ENCODE measurements around the gene ARHGEF2.
"Not testable (repeated sequence)": the region's sequence is repeated elsewhere in the genome, so short reads cannot be mapped to it uniquely, and the experiment has no call there.

The ARHGEF2 gene

DNA sequence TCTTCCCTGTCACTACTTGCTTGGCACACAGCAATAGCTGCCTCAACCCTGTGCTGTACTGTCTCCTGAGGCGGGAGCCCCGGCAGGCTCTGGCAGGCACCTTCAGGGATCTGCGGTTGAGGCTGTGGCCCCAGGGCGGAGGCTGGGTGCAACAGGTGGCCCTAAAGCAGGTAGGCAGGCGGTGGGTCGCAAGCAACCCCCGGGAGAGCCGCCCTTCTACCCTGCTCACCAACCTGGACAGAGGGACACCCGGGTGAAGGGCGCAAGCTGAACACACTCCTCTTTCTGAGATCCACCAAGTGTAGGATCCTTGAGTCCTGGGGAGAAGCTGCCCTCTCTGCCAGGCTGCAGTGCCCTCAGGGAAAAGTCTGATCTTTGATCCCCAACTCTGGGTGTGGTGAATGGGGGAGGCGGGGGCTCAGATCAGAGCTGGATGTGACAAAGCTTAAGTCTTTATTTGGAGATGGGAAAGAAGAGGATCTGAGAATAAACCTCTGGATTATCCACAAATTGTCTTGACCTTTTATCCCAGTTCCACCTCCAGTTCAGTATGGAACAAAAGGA lies 35.7 kb downstream of the ARHGEF2 start:
- no peak for DNase-seq (ENCODE audit: low read depth in 2 of 2)

DNA sequence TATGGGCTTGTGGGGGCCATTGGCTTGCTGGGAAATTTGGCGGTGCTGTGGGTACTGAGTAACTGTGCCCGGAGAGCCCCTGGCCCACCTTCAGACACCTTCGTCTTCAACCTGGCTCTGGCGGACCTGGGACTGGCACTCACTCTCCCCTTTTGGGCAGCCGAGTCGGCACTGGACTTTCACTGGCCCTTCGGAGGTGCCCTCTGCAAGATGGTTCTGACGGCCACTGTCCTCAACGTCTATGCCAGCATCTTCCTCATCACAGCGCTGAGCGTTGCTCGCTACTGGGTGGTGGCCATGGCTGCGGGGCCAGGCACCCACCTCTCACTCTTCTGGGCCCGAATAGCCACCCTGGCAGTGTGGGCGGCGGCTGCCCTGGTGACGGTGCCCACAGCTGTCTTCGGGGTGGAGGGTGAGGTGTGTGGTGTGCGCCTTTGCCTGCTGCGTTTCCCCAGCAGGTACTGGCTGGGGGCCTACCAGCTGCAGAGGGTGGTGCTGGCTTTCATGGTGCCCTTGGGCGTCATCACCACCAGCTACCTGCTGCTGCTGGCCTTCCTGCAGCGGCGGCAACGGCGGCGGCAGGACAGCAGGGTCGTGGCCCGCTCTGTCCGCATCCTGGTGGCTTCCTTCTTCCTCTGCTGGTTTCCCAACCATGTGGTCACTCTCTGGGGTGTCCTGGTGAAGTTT lies 36.4 kb downstream of the ARHGEF2 start:
- DNase-seq (ENCODE audit: low read depth in 2 of 2), result no peak

DNA sequence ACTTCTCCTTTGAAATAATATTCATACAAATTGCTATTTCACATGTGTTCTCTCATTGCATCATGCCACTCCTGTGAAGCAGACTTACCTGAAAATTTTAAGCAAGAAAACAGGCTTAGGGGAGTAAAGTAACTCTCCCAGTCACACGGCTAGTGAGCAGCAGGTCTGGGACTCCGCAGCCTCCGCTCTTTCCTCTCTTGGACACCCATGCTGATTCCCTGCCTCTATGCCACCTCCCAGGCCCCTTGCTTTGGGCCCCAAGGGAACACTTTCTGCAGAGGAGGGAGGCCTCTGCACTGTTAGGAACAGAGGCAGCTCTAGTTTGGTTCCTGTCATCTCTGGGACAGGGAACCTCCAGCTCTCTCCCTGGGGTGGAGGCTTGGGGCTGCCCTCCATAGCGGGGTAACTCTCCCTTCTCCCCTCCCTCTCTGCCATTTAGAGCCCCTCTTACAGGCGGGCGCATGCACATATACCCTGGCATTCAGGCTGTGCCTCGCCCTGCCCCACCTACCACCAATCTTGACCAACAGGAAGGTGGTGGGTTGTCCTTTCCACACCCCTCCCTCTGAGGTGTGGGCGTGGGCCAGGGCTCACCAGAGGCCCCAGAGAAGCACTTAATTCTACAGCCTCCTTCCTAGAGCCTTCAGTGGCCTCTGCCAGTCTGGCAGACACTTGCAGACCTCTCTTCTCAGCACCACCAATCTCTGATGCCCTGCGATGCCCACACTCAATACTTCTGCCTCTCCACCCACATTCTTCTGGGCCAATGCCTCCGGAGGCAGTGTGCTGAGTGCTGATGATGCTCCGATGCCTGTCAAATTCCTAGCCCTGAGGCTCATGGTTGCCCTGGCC lies 37.1 kb downstream of the ARHGEF2 start, which contains the start of gene RXFP4:
RXFP4 (plus strand) TSS at position 646 of the 852 bp plus-strand sequence; CDS start at position 718, 72 bp downstream.
- DNase-seq (ENCODE audit: low read depth in 2 of 2), result no peak

DNA sequence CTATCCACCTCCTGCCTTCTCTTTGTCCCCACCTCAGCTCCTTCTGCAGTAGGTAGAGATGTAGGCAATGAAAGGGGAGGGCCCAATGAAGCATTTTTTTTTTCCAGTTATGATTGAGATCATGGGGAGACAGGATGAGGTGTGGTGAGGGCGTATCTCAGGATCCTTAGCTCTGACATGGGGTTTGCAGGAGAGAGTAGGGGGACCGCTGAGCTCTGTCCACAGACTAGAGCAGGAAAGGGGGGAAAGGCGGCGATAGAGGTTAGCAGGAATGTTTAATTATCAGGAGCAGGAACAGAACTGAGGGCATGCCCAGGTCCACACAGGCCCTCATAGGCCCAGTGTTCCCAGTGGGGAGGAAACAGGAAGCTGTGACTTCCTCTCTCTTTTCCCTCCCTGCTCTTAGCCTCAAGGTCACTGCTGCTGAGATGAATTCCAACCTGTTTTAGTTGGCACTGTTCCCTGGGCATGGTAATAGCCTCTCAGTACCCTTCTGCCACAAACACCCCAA lies 37.8 kb downstream of the ARHGEF2 start:
- no peak for DNase-seq (ENCODE audit: low read depth in 2 of 2)

DNA sequence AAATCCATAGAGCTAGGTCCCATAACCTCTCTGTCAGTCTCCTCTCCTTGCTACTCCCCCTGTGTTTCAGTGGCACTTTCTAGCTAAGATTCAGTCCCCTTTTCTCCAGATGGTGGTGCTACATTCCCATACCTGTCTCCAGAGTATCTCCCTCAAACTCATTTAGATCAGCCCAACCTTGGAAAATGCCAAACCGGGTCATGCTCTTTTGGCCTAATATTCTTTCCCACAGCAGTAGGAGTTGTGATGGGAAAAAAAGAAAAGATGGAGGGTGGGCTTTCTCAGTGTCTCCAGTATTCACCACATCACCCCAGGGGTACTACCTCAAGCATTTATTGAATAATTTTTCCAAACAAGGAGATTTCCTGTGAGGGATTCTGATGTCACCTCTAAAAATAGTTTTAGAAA lies 40.1 kb downstream of the ARHGEF2 start:
- DNase-seq (ENCODE audit: low read depth in 2 of 2), result no peak

DNA sequence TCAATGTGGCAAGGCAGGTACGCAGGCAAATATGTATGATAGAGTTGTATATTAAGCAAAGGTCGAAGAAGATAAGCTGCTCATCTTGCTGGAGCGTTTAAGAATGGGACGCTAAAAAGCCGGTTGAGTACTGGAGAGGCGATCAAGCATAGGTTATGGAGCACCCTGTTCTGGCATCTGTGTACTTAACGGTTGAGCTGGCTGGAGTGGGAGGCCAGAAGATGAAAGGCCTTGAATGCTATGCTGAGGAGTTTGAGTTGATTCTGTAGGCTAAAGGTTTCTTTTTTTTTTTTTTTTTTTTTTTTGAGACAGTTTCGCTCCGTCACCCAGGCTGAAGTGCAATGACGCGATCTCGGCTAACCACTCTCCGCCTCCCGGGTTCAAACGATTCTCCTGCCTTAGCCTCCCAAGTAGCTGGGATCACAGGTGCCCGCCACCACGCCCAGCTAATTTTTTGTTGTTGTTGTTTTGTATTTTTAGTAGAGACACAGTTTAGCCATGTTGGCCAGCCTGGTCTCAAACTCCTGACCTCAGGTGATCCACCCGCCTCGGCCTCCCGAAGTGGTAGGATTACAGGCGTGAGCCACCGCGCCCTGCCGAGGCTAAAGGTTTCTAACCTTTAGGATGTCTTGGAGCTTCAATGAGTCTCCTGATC lies 43.3 kb downstream of the ARHGEF2 start:
- no peak for DNase-seq (ENCODE audit: low read depth in 2 of 2)

DNA sequence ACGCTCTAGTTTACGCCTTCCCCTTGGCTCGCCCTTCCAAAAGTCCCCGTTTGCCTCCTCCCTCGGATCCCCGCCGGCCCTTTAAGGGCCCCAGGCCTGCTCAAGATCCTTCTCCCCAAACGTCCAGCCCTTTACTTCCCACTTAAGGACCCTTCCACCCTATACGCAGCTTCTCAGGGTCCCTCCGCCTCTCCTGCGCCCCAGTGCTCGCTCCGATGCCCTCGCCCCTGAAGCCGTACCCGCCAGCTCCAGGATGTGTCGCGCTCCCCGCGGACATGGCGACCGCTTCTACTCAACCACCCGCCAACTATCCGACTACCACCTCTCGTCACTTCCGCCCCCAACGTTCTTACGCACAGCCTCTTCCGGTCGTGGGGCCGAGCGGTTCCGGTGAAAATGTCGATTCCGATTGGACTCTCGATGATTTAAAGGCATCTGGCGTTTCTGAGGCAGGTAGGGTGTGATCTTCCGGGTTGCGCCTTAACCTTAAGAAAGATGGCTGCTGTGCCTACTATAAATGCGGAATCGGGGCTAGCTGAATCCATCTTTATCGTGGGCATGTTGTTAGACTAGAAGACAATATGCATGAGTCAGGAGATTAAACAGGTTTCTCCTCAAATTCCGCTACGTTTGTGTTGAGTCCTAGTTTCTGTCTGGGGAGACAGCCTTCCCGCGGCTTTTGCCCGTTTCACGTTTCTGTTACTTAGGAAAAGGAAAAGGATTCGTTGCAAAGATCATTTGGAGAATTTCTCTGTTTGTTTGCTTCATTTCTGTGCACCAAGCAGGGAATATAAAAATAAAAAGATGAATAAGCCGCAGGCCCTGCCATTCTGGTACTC lies 44.0 kb downstream of the ARHGEF2 start, which contains the start of gene KHDC4:
KHDC4 (minus strand) TSS at position 317 of the 839 bp plus-strand sequence; CDS start at position 277, 40 bp downstream.
- DNase-seq (ENCODE audit: low read depth in 2 of 2), result peak; percentile 89 to 92

DNA sequence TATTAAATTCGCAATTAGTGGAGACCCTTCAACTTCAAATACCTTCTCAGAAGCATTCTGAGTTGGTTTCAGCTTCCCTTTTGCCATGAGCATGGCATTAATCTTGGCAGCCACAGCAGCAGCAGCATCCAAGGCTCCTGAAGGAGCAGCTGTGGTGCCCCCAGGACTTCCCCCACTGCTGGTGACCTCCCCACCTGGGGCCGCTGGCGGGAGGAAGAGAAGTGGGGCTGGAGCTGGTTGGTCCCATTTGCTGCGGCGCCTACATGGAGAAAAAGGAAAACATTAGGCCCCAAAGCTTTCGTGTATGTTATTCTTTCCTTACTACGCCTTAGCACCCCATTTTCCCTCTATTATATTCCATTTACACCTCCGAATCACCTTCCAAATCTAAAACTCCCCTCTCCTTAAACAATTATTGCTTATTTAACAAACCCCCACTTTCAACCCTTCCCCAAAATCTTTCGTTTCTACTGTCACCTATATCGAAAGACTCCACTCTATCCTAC lies 44.7 kb downstream of the ARHGEF2 start:
- DNase-seq (ENCODE audit: low read depth in 2 of 2), result no peak

DNA sequence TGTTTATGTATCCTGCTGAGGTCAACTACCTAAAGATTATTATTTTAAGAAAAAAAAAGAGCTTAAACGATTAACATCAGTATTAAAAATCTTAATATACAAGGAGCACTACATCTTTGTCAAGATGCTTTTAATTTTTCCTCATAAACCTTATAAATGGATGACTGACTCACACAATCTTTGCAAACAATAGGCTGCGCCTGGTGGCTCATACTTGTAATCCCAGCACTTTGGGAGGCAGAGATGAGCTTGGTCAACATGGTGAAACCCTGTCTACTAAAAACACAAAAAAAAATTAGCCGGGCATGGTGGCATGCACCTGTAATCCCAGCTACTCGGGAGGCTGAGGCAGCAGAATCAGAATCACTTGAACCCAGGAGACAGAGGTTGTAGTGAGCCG lies 45.9 kb downstream of the ARHGEF2 start:
- DNase-seq (ENCODE audit: low read depth in 2 of 2), result no peak

DNA sequence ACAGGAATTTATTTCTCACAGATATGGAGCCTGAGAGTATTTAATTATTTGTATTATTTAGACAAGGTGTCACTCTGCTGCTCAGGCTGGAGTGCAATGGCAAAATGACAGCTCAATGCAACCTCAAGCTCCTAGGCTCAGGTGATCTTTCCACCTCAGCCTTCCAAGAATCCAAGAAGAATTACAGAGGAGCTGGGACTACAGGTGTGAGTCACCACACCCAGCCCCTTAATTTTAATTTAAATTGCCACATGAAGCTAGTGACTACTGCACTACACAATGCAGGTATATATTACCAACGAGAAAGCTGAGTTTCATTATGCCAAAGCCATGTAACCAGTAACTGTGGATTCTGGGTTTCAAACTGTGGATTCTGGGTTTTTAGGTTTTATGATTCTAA lies 46.3 kb downstream of the ARHGEF2 start:
- no peak for DNase-seq (ENCODE audit: low read depth in 2 of 2)

DNA sequence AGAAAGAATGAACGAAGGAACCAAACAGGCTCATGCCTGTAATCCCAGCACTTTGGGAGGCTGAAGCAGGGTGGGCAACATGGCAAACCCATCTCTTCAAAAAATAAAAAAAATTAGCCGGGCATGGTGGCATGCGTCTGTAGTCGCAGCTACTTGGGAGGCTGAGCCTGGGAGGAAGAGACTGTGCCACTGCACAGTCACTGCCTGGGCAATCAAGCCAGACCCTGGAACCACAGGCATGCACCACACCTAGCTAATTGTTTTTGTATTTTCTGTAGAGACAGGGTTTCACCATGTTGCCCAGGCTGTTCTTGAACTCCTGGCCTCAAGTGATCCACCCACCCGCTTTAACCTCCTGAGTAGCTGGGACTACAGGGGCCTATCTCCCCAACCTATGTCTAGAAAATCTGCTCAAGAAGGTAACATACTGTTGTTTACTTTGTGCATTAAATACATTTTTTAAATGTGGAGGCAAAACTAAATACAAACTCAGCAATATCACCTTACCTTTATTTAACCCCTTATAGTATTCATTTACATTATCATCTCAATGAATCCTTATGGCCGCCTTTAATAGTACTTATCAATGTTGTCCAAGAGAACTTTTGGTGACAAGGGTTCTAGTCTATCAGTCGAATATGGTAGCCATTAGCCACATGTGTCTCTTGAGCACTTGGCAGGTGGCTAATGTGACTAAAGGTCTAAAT lies 46.9 kb downstream of the ARHGEF2 start:
- DNase-seq (ENCODE audit: low read depth in 2 of 2), result no peak

DNA sequence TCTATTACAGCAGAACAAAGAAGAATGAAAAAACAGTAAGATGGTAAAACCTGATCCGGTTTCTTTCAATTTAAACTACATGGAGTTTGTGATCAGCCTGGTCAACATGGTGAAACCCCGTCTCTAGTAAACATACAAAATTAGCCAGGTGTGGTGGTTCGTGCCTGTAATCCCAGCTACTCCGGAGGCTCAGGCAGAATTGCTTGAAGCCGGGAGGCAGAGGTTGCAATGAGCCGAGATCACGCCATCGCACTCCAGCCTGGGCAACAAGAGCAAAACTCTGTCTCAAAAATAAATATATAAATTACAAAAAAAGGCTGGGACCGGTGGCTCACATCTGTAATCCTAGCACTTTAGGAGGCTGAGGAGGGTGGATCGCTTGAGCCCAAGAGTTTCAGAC lies 47.6 kb downstream of the ARHGEF2 start:
- not testable (repeated sequence) for DNase-seq (ENCODE audit: low read depth in 2 of 2)

DNA sequence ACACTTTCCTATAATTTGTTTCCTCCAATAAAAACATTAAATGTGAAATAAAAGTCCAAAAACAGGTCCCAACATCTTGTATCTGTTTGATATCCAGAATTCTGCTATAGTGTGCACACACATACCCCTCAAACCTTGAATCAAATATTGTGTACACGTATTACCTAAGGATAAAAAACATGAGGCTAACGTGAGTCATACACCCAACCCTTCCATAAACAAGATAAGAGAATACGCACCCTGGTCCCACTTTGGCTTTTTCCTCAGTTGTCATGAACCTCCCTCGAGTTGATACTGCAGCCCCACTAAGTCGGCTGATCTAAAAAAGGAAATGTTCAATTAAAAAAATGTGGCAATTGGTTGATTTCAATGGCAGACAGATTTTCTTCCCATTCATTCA lies 49.3 kb downstream of the ARHGEF2 start:
- DNase-seq (ENCODE audit: low read depth in 2 of 2), result no peak

DNA sequence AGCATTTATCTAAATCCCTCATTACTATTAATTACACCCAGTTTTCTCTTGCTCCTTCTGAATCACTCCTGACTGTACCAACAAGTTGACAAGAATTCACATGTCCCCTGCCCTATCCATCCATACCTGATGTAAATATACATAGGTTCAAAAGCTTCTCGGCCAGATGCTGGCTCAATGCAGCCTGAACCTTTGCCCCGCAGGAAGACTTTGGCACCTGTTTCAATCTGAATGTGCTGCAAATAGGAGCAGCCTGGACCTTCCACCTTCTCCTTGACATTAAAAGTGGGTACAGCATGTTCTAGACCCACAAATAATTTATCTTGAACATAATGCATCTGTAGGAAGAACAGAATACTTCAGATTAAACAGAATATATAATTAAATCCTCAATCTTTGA lies 52.8 kb downstream of the ARHGEF2 start:
- no peak for DNase-seq (ENCODE audit: low read depth in 2 of 2)

DNA sequence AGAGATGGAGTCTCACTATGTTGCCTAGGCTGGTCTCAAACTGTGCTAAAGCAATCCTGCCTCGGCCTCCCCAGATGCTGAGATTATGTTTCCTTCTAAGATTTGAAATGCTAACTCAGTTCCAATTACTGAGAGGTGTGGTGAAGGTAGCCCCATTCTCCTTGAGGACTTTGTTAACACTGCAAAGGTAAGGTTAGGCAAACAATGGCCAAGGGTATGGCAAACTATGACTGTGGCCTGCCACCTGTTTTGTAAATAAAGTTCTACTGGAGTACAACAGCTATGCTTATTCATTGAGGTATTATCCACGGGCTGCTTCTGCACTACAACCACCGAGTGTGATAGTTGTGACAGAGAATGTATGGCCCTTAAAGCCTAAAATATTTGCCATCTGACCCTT lies 57.6 kb downstream of the ARHGEF2 start:
- no peak for DNase-seq (ENCODE audit: low read depth in 2 of 2)

DNA sequence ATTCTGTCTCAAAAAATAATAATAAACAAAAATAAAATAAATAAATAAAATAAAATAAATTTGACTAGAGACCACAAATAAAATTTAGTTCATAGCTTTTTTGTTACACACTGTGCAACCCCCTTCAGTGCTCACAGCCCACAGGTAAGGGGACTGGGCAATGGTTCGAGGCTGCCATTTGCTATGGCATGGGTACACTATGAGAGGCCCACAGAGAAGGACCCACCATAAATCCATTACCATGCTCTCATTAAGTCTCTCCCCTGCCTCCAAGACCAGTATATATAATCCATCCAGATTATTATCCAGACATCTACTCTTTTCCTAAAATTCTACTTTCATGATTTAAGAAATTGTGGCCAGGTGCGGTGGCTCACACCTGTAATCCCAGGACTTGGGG lies 58.5 kb downstream of the ARHGEF2 start:
- no peak for DNase-seq (ENCODE audit: low read depth in 2 of 2)

DNA sequence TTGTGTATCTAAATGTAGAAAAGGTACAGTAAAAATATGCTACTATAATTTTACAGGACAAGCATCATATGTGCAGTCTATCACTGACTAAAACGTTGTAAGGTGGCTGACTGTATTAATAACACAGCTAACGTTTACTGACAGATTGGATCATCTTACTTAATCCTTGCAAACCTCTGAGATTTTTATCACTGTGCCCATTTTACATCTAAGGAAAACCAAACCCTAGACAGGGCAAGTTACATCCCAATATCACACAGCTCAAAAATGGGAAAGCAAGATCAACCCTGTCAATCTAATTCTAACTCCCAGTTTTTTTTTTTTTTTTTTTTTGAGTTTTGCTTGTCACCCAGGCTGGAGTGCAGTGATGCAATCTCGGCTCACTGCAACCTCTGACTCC lies 59.7 kb downstream of the ARHGEF2 start:
- no peak for DNase-seq (ENCODE audit: low read depth in 2 of 2)

DNA sequence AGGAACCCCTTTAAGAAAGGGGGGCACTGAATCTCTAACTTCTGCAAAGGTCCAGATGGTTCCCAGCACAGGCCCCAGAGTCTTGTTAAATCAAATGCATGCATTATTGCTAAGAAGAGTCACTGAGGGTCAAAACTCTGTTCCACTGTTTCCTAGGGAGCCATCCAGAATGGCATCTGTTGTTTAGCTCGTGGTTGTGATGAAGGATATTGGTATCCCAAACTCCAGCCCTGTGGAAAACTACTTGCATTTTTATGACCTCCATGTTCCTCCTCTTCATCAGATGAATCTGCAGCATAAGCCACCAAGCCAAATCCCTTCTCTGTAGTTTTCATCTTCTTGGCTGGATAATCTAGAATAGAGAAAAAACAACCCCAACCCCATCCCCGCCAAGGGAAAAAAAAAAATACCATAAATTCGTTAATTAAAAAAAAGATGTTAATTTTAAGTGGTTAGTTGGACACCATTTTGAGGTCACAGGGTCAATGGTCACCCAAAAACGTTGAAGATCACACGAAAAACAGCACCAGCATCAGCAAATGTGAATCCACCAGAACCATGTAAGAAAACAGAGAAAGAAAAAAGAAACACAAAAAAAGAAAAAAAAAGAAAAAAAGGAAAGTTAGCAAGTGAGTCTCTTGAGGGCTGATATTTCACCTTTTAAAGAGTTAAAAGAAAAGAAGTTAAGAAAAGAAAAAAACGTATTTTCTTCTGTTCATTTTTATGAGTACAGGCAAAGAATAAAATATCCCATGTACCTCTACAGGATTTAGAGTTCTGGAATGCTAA lies 64.2 kb downstream of the ARHGEF2 start:
- DNase-seq (ENCODE audit: low read depth in 2 of 2), result no peak

DNA sequence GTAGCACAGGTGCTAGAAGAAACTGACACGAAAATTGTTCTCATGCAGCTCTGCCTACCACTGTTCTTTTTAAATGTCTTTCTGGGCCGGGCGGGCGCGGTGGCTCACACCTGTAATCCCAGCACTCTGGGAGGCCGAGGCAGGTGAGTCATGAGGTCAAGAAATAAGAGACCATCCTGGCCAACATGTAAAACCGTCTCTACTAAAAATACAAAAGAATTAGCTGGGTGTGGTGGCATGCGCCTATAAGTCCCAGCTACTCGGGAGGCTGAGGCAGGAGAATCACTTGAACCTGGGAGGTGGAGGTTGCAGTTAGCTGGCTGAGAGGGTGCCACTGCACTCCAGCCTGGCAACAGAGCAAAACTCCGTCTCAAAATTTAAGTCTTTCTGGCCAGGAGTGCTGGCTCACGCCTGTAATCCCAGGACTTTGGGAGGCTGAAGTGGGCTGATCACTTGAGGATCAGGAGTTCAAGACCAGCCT lies 66.3 kb downstream of the ARHGEF2 start:
- DNase-seq (ENCODE audit: low read depth in 2 of 2), result no peak

All from stimulated activated CD8-positive, alpha-beta memory T cell treated with anti-CD3 and anti-CD28 coated beads, Interleukin-15, amount 100 ng/mL, for 48 hours (primary cell).